Measurements from ENCODE around the gene BTBD17. TPM values are rescaled to one million over a fixed set of nuclear protein-coding genes. Genes with fewer than 3 reads are reported as not detected.
A peak's percentile ranks its signal among the peaks of the same experiment; 100 is the strongest.

The BTBD17 gene
- polyA plus RNA-seq, 2 of the 4 experiments (the other 2 are of a cell fraction) = not detected

- TF ChIP-seq HOXB5 (CRISPR knock-in tag; IDR thresholded peaks at IDR 0.05) = no peak
- TF ChIP-seq RCOR1 (IDR thresholded peaks at IDR 0.05; ENCODE audit: low read depth, low read length) = no peak
- no peak for TF ChIP-seq CHD4 (IDR thresholded peaks at IDR 0.05; ENCODE audit: borderline replicate concordance)
Observed at GRCh38 chr17:74369665-74370490, 8.2 kb upstream of the BTBD17 start (continued).

GRCh38 chr17:74369221-74369620, 7.6 kb upstream of the BTBD17 start:
- Histone ChIP-seq H3K4me2 (no peak overlapping the region; the same call in 2 of the 3 replicates), H3K4me3 (no peak overlapping the region), H3K27ac (no peak overlapping the region), H3K4me1 (peaks cover 13% of the 10 kb centered on the region; the same call in 2 of the 3 replicates), H3K9me3 (no peaks in the 10 kb centered on the region)
- ATAC-seq (peak; percentile 18 to 62; a peak in 3 of 6 replicates), FAIRE-seq (no peak), DNase-seq (ENCODE audit: low read depth in 1 of 2, low spot score in 1 of 2) (no peak)
- ChIA-PET CTCF (interaction anchor here (0.6 to 25.8 kb wide), 31 partner anchors 12 to 525 kb away, joined by 3 to 674 read pairs (median 8); partner anchors contain the start of genes BTBD17, CD300LB, CD300LD and FADS6), POLR2A (no interaction called here)
- TF ChIP-seq SMC3 (IDR thresholded peaks at IDR 0.05) (no peak), TFCP2L1 (CRISPR knock-in tag; IDR thresholded peaks at IDR 0.05) (no peak), REST (IDR thresholded peaks at IDR 0.05) (no peak)
- 28% methylated on average over 7 of the region's 10 CpGs for WGBS (ENCODE audit: missing lambda C conversion rate)

GRCh38 chr17:74368341-74369081, 6.8 kb upstream of the BTBD17 start:
- no peak overlapping the region for H3K27ac ChIP-seq
- FAIRE-seq (no peak), ATAC-seq (peak; percentile 62 to 89), DNase-seq (ENCODE audit: low read depth in 1 of 2, low spot score in 1 of 2) (peak; percentile 66 to 88)
- H3K9me3 ChIP-seq = no peaks in the 10 kb centered on the region
- H3K4me2 ChIP-seq = peak overlapping the region; percentile 56
- TF ChIP-seq SMC3 (IDR thresholded peaks at IDR 0.05) (peak; percentile 96), RNF2 (IDR thresholded peaks at IDR 0.05; ENCODE audit: borderline replicate concordance, low read depth) (no peak), RAD21 (conservative IDR thresholded peaks at IDR 0.05 in 1 of 2, IDR thresholded peaks at IDR 0.05 in 1 of 2) (peak; percentile 85 to 87), CBX2 (IDR thresholded peaks at IDR 0.05; ENCODE audit: borderline replicate concordance, low read depth) (no peak), CTCF (IDR thresholded peaks at IDR 0.05) (peak; percentile 94)
- TF ChIP-seq, protein P1, sequence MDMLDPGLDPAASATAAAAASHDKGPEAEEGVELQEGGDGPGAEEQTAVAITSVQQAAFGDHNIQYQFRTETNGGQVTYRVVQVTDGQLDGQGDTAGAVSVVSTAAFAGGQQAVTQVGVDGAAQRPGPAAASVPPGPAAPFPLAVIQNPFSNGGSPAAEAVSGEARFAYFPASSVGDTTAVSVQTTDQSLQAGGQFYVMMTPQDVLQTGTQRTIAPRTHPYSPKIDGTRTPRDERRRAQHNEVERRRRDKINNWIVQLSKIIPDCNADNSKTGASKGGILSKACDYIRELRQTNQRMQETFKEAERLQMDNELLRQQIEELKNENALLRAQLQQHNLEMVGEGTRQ (IDR thresholded peaks at IDR 0.05) = no peak
- WGBS (ENCODE audit: missing lambda C conversion rate) = 26% methylated on average over 12 of the region's 14 CpGs
- H3K4me1 ChIP-seq = peaks cover 7% of the 10 kb centered on the region; the same call in 2 of the 3 replicates
- H3K4me3 ChIP-seq = no peak overlapping the region
- CTCF ChIA-PET = interaction anchor here (0.6 to 25.8 kb wide), 79 partner anchors 8 to 803 kb away, joined by 3 to 674 read pairs (median 5); partner anchors contain the start of genes BTBD17, CD300A, CD300H and CD300LB
- POLR2A ChIA-PET = no interaction called here

All from A549 (cell line).